ENCODE results near the gene RIPOR2.

DNA sequence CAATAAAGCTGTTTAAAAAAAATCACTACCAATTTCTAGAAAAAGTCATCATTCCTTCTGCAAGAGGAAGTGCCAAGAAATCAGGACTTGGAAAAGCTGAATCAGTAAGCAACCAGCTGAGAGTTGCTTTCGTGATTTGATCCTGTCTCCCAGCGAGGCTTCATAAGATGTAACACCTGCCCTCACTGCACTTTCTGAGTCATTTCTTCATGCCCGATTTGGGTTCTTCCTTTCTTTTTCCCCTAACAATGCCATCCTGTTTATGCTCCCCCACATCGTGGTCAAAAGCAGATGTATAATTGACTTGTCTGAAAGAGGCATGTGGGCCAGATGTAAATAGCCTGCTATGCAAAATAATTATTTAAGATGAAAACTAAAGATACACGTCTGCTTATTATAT lies 52.1 kb downstream of the RIPOR2 start:
- TF ChIP-seq, protein P1, sequence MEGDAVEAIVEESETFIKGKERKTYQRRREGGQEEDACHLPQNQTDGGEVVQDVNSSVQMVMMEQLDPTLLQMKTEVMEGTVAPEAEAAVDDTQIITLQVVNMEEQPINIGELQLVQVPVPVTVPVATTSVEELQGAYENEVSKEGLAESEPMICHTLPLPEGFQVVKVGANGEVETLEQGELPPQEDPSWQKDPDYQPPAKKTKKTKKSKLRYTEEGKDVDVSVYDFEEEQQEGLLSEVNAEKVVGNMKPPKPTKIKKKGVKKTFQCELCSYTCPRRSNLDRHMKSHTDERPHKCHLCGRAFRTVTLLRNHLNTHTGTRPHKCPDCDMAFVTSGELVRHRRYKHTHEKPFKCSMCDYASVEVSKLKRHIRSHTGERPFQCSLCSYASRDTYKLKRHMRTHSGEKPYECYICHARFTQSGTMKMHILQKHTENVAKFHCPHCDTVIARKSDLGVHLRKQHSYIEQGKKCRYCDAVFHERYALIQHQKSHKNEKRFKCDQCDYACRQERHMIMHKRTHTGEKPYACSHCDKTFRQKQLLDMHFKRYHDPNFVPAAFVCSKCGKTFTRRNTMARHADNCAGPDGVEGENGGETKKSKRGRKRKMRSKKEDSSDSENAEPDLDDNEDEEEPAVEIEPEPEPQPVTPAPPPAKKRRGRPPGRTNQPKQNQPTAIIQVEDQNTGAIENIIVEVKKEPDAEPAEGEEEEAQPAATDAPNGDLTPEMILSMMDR (conservative IDR thresholded peaks at IDR 0.05; ENCODE audit: low read length) = no peak
- no peak for TF ChIP-seq EZH2phosphoT487 (IDR thresholded peaks at IDR 0.05; ENCODE audit: borderline replicate concordance, low read depth, low read length)

All from OCI-LY7 (cell line).